Spinal cord (tissue), 10 donors: Measurements from ENCODE around the gene USP13. TPM values are rescaled to one million over a fixed set of nuclear protein-coding genes. Genes with fewer than 3 reads are reported as not detected.
A peak's percentile ranks its signal among the peaks of the same experiment; 100 is the strongest.
"Not testable (repeated sequence)": the region's sequence is repeated elsewhere in the genome, so short reads cannot be mapped to it uniquely, and the experiment has no call there.

Experiments used
- DNase-seq, 6 donors: peaks; one replicate each; pipeline versions ENCODE4 v3.0.0 to v3.0.0-alpha.2; 2013 to 2015; ENCODE audit warnings: low spot score in 6 of 6, low read depth in 4 of 6
- H3K27ac ChIP-seq: one replicate; pipeline ENCODE4 v1.5.1; 2013; ENCODE audit warnings: low read depth, low read length, control low read depth
- H3K27me3 ChIP-seq: one replicate; pipeline ENCODE4 v1.6.1; 2013; ENCODE audit warnings: low read length; ENCODE audit not compliant: control insufficient read depth, insufficient read depth
- H3K36me3 ChIP-seq: one replicate; pipeline ENCODE4 v1.6.1; 2013; ENCODE audit warnings: low read length; ENCODE audit not compliant: control insufficient read depth, insufficient read depth
- H3K4me1 ChIP-seq: one replicate; pipeline ENCODE4 v1.6.1; 2013; ENCODE audit warnings: low read length; ENCODE audit not compliant: control insufficient read depth, insufficient read depth
- H3K4me3 ChIP-seq: one replicate; pipeline ENCODE4 v1.5.1; 2013; ENCODE audit warnings: low read depth, low read length, control low read depth
- H3K9me3 ChIP-seq: one replicate; pipeline ENCODE4 v1.6.1; 2013; ENCODE audit warnings: low read length; ENCODE audit not compliant: control insufficient read depth, insufficient read depth
- WGBS: methylation state at CpG from one replicate; pipeline ENCODE4 v1.1.5; 2013; ENCODE audit warnings: missing lambda C conversion rate; ENCODE audit not compliant: insufficient coverage; 5-methylcytosine and 5-hydroxymethylcytosine counted together
- polyA plus RNA-seq, 2 donors: library from polyadenylated mRNA; unstranded; fragments of 120-200 nt; gene quantifications; one replicate each; pipeline ENCODE4 v1.2.1, GENCODE V29; 2013; ENCODE audit not compliant: insufficient read length in 2 of 2
- total RNA-seq, 2 donors: library from RNA; depleted of rRNA in 1 of 2; stranded (reverse); fragments of 120-200 nt in 1 of 2; fragments of >200 nt in 1 of 2; gene quantifications; one replicate each; pipeline versions ENCODE4 v1.2.3 to v1.2.4, GENCODE V29; 2013 to 2014
- donor health status: healthy.

The USP13 gene
- total and polyA plus RNA-seq, 4 donors: 10.4 to 14.4 (median 13.7) TPM

GRCh38 chr3:179766416-179767133, 113.7 kb downstream of the USP13 start:
- Histone ChIP-seq H3K9me3 (no peaks in the 10 kb centered on the region), H3K36me3 (peaks cover 18% of the 10 kb centered on the region), H3K27me3 (no peaks in the 10 kb centered on the region), H3K4me1 (no peaks in the 10 kb centered on the region), H3K4me3 (no peak overlapping the region), H3K27ac (no peak overlapping the region)
- WGBS: 80% methylated on average over 1 of the region's 4 CpGs
- no peak for DNase-seq

GRCh38 chr3:179768080-179768479, 115.2 kb downstream of the USP13 start:
- DNase-seq: peak; percentile 19 to 90 (median 38)

GRCh38 chr3:179769411-179770247, 116.8 kb downstream of the USP13 start:
- 64% methylated on average over 3 of the region's 9 CpGs for WGBS
- Histone ChIP-seq H3K9me3 (no peaks in the 10 kb centered on the region), H3K36me3 (peaks cover 18% of the 10 kb centered on the region), H3K27ac (no peak overlapping the region), H3K4me1 (no peaks in the 10 kb centered on the region), H3K27me3 (no peaks in the 10 kb centered on the region), H3K4me3 (no peak overlapping the region)
- DNase-seq: peak in 1 of 6 donors; percentile 72

More at GRCh38 chr3:179768080-179768479, 115.2 kb downstream of the USP13 start:
- Histone ChIP-seq H3K4me1 (no peaks in the 10 kb centered on the region), H3K36me3 (peaks cover 18% of the 10 kb centered on the region), H3K27me3 (no peaks in the 10 kb centered on the region), H3K4me3 (no peak overlapping the region), H3K27ac (no peak overlapping the region), H3K9me3 (no peaks in the 10 kb centered on the region)
- no CpG with 5 or more reads among the region's 3 CpGs for WGBS

GRCh38 chr3:179771797-179772196, 119.0 kb downstream of the USP13 start:
- H3K4me3 ChIP-seq: no peak overlapping the region
- no peaks in the 10 kb centered on the region for H3K4me1 ChIP-seq
- no peak overlapping the region for H3K27ac ChIP-seq
- H3K27me3 ChIP-seq: no peaks in the 10 kb centered on the region
- H3K36me3 ChIP-seq: peaks cover 15% of the 10 kb centered on the region
- WGBS: no CpG with 5 or more reads among the region's 4 CpGs
- H3K9me3 ChIP-seq: no peaks in the 10 kb centered on the region
- DNase-seq: no peak

- H3K9me3 ChIP-seq: no peaks in the 10 kb centered on the region
- no peaks in the 10 kb centered on the region for H3K4me1 ChIP-seq
- H3K27me3 ChIP-seq: no peaks in the 10 kb centered on the region
- no peak for DNase-seq
- WGBS: 56% methylated on average over 4 of the region's 5 CpGs
- H3K27ac ChIP-seq: no peak overlapping the region
- no peak overlapping the region for H3K4me3 ChIP-seq
- H3K36me3 ChIP-seq: peaks cover 11% of the 10 kb centered on the region
Observed at GRCh38 chr3:179772297-179772696, 119.5 kb downstream of the USP13 start.

GRCh38 chr3:179775416-179776122, 122.7 kb downstream of the USP13 start:
- H3K27ac ChIP-seq: no peak overlapping the region
- DNase-seq: no peak
- no peaks in the 10 kb centered on the region for H3K27me3 ChIP-seq
- H3K9me3 ChIP-seq: no peaks in the 10 kb centered on the region
- H3K4me3 ChIP-seq: no peak overlapping the region
- 99% methylated on average over 24 of the region's 28 CpGs for WGBS
- peaks cover 16% of the 10 kb centered on the region for H3K36me3 ChIP-seq
- H3K4me1 ChIP-seq: no peaks in the 10 kb centered on the region

GRCh38 chr3:179782841-179783240, 130.0 kb downstream of the USP13 start:
- not testable (repeated sequence) for H3K27ac ChIP-seq, H3K4me3 ChIP-seq, H3K36me3 ChIP-seq, H3K9me3 ChIP-seq, H3K4me1 ChIP-seq, DNase-seq, H3K27me3 ChIP-seq
- no CpG with 5 or more reads among the region's 5 CpGs for WGBS

- H3K27me3 ChIP-seq: no peaks in the 10 kb centered on the region
- 100% methylated on average over 1 of the region's 1 CpG for WGBS
- DNase-seq: no peak
Observed at GRCh38 chr3:179788996-179789395, 136.2 kb downstream of the USP13 start.

GRCh38 chr3:179791793-179792192, 139.0 kb downstream of the USP13 start:
- Histone ChIP-seq H3K9me3 (no peaks in the 10 kb centered on the region), H3K27me3 (no peaks in the 10 kb centered on the region), H3K27ac (no peak overlapping the region), H3K4me3 (no peak overlapping the region), H3K36me3 (no peaks in the 10 kb centered on the region), H3K4me1 (no peaks in the 10 kb centered on the region)
- 96% methylated on average over 3 of the region's 3 CpGs for WGBS
- no peak for DNase-seq

More at GRCh38 chr3:179788996-179789395, 136.2 kb downstream of the USP13 start:
- Histone ChIP-seq H3K27ac (no peak overlapping the region), H3K36me3 (no peaks in the 10 kb centered on the region), H3K4me3 (no peak overlapping the region), H3K4me1 (no peaks in the 10 kb centered on the region), H3K9me3 (no peaks in the 10 kb centered on the region)
